Measurements from ENCODE around the gene RBP2. TPM values are rescaled to one million over a fixed set of nuclear protein-coding genes. Genes with fewer than 3 reads are reported as not detected.
A peak's percentile ranks its signal among the peaks of the same experiment; 100 is the strongest.
"Not testable (repeated sequence)": the region's sequence is repeated elsewhere in the genome, so short reads cannot be mapped to it uniquely, and the experiment has no call there.

Gene RBP2
- total RNA-seq, 1 experiment from 2014 or later: not detected

- DNase-seq (ENCODE audit: low read depth): no peak
Measured at GRCh38 chr3:139443186-139443585, 33.1 kb downstream of the RBP2 start.

GRCh38 chr3:139441656-139442055 is 34.7 kb downstream of the RBP2 start:
- no peak for DNase-seq (ENCODE audit: low read depth)

GRCh38 chr3:139440639-139441556 is 35.4 kb downstream of the RBP2 start:
- no peak for DNase-seq (ENCODE audit: low read depth)

GRCh38 chr3:139439278-139439677 is 37.0 kb downstream of the RBP2 start:
- DNase-seq (ENCODE audit: low read depth): no peak

GRCh38 chr3:139434764-139435307 is 41.5 kb downstream of the RBP2 start:
- DNase-seq (ENCODE audit: low read depth): peak; percentile 39

- no peak for DNase-seq (ENCODE audit: low read depth)
Measured at GRCh38 chr3:139434228-139434627, 42.1 kb downstream of the RBP2 start.

- no peak for DNase-seq (ENCODE audit: low read depth)
Measured at GRCh38 chr3:139433089-139433488, 43.2 kb downstream of the RBP2 start.

- DNase-seq (ENCODE audit: low read depth): no peak
Measured at GRCh38 chr3:139430493-139430892, 45.8 kb downstream of the RBP2 start.

GRCh38 chr3:139427283-139428060 is 48.8 kb downstream of the RBP2 start:
- DNase-seq (ENCODE audit: low read depth): peak; percentile 81

- peak; percentile 16 for DNase-seq (ENCODE audit: low read depth)
Measured at GRCh38 chr3:139425745-139426400, 50.4 kb downstream of the RBP2 start.

- DNase-seq (ENCODE audit: low read depth): no peak
Measured at GRCh38 chr3:139423232-139423631, 53.1 kb downstream of the RBP2 start.

- DNase-seq (ENCODE audit: low read depth): no peak
Measured at GRCh38 chr3:139421460-139421859, 54.9 kb downstream of the RBP2 start.

- no peak for DNase-seq (ENCODE audit: low read depth)
Measured at GRCh38 chr3:139421040-139421439, 55.3 kb downstream of the RBP2 start.

- peak; percentile 33 for DNase-seq (ENCODE audit: low read depth)
Measured at GRCh38 chr3:139418144-139418543, 58.2 kb downstream of the RBP2 start.

- no peak for DNase-seq (ENCODE audit: low read depth)
Measured at GRCh38 chr3:139416275-139416674, 60.0 kb downstream of the RBP2 start.

- DNase-seq (ENCODE audit: low read depth): peak; percentile 32
Measured at GRCh38 chr3:139414608-139415224, 61.6 kb downstream of the RBP2 start.

- DNase-seq (ENCODE audit: low read depth): not testable (repeated sequence)
Measured at GRCh38 chr3:139412891-139413290, 63.4 kb downstream of the RBP2 start.
